ENCODE results near the gene ASCC3. TPM values are rescaled to one million over a fixed set of nuclear protein-coding genes. Genes with fewer than 3 reads are reported as not detected.

Gene ASCC3
- total RNA-seq, 1 donor from 2014 or later, result 65.4 TPM

GRCh38 chr6:100599088-100599770 is 281.9 kb downstream of the ASCC3 start:
- intact Hi-C loops (cut with micrococcal nuclease), result no loop called here

GRCh38 chr6:100595456-100595855 is 285.7 kb downstream of the ASCC3 start:
- intact Hi-C loops (cut with micrococcal nuclease), result no loop called here

- intact Hi-C loops (cut with micrococcal nuclease), result no loop called here
Observed at GRCh38 chr6:100593522-100593921, 287.6 kb downstream of the ASCC3 start.

- intact Hi-C loops (cut with micrococcal nuclease), result no loop called here
Observed at GRCh38 chr6:100592929-100593328, 288.2 kb downstream of the ASCC3 start.

- intact Hi-C loops (cut with micrococcal nuclease), result no loop called here
Observed at GRCh38 chr6:100577425-100577824, 303.7 kb downstream of the ASCC3 start.

- intact Hi-C loops (cut with micrococcal nuclease), result no loop called here
Observed at GRCh38 chr6:100575921-100576320, 305.2 kb downstream of the ASCC3 start.

- intact Hi-C loops (cut with micrococcal nuclease), result no loop called here
Observed at GRCh38 chr6:100574836-100575235, 306.3 kb downstream of the ASCC3 start.

GRCh38 chr6:100573166-100573565 is 308.0 kb downstream of the ASCC3 start:
- intact Hi-C loops (cut with micrococcal nuclease), result no loop called here

GRCh38 chr6:100568255-100568654 is 312.9 kb downstream of the ASCC3 start:
- intact Hi-C loops (cut with micrococcal nuclease), result no loop called here

GRCh38 chr6:100566563-100566962 is 314.6 kb downstream of the ASCC3 start:
- intact Hi-C loops (cut with micrococcal nuclease), result no loop called here

GRCh38 chr6:100565439-100566104 is 315.6 kb downstream of the ASCC3 start:
- intact Hi-C loops (cut with micrococcal nuclease), result no loop called here

- intact Hi-C loops (cut with micrococcal nuclease), result no loop called here
Observed at GRCh38 chr6:100559859-100560258, 321.3 kb downstream of the ASCC3 start.

- intact Hi-C loops (cut with micrococcal nuclease), result no loop called here
Observed at GRCh38 chr6:100554228-100554627, 326.9 kb downstream of the ASCC3 start.

GRCh38 chr6:100553243-100553642 is 327.9 kb downstream of the ASCC3 start:
- intact Hi-C loops (cut with micrococcal nuclease), result no loop called here

- intact Hi-C loops (cut with micrococcal nuclease), result no loop called here
Observed at GRCh38 chr6:100549406-100550167, 331.5 kb downstream of the ASCC3 start.

GRCh38 chr6:100538086-100538485 is 343.0 kb downstream of the ASCC3 start:
- intact Hi-C loops (cut with micrococcal nuclease), result no loop called here

- intact Hi-C loops (cut with micrococcal nuclease), result no loop called here
Observed at GRCh38 chr6:100518588-100518987, 362.5 kb downstream of the ASCC3 start.

- intact Hi-C loops (cut with micrococcal nuclease), result no loop called here
Observed at GRCh38 chr6:100517633-100518032, 363.5 kb downstream of the ASCC3 start.

- intact Hi-C loops (cut with micrococcal nuclease), result no loop called here
Observed at GRCh38 chr6:100517106-100517505, 364.0 kb downstream of the ASCC3 start.

- intact Hi-C loops (cut with micrococcal nuclease), result no loop called here
Observed at GRCh38 chr6:100514660-100515059, 366.5 kb downstream of the ASCC3 start.

GRCh38 chr6:100512203-100512862 is 368.8 kb downstream of the ASCC3 start:
- intact Hi-C loops (cut with micrococcal nuclease), result no loop called here

GRCh38 chr6:100509101-100509500 is 372.0 kb downstream of the ASCC3 start:
- intact Hi-C loops (cut with micrococcal nuclease), result no loop called here

Data from T-helper 2 cell treated with Interferon-gamma antibody and Interleukin-4, amounts not matched to agents 100 ng/mL and 5 ng/mL, for 36 hours (primary cell).